HepG2 (cell line): ENCODE data around the gene NDUFS1. TPM values are rescaled to one million over a fixed set of nuclear protein-coding genes. Genes with fewer than 3 reads are reported as not detected.

ENCODE experiments used
- CHD2 ChIP-seq: IDR thresholded peaks from 2 replicates; pipeline ENCODE4 v1.6.1; 2011; ENCODE audit warnings: low read depth, low read length, improper control_type of control experiment
- DMAP1 ChIP-seq: IDR thresholded peaks from 2 replicates; pipeline ENCODE4 v1.6.1; 2016
- NR1H2 ChIP-seq: sonication (generic); formaldehyde crosslinking; IDR thresholded peaks from 2 replicates; pipeline ENCODE4 v1.8.1; 2022; ENCODE audit warnings: low read depth, missing genetic modification reagents, borderline replicate concordance
- POLR2AphosphoS2 ChIP-seq: IDR thresholded peaks from 2 replicates; pipeline ENCODE4 v1.6.1; 2011; ENCODE audit warnings: low read depth, low read length, improper control_type of control experiment
- POLR2AphosphoS5 ChIP-seq: IDR thresholded peaks from 2 replicates; pipeline ENCODE4 v1.6.1; 2012; ENCODE audit warnings: low read depth, low read length
- RAD21 ChIP-seq: fragments of 450-650 bp; formaldehyde crosslinking; IDR thresholded peaks from 2 replicates; pipeline ENCODE4 v1.5.0; 2020; ENCODE audit warnings: mild to moderate bottlenecking
- SMARCE1 ChIP-seq: fragments of 450-650 bp; IDR thresholded peaks from 2 replicates; pipeline ENCODE4 v1.6.1; 2017; ENCODE audit warnings: borderline replicate concordance
- XBP1 ChIP-seq: sonication (generic); formaldehyde crosslinking; IDR thresholded peaks from 2 replicates; pipeline ENCODE4 v1.5.0; 2020; ENCODE audit warnings: missing genetic modification reagents
- ZNF724P ChIP-seq: sonication (generic); formaldehyde crosslinking; IDR thresholded peaks from 2 replicates; pipeline ENCODE4 v1.8.0; 2022; ENCODE audit warnings: missing genetic modification reagents, borderline replicate concordance
- ZNF790 ChIP-seq: sonication (generic); formaldehyde crosslinking; IDR thresholded peaks from 2 replicates; pipeline ENCODE4 v1.8.0; 2022; ENCODE audit warnings: missing genetic modification reagents, mild to moderate bottlenecking, borderline replicate concordance
- polyA plus RNA-seq, 8 experiments: library from polyadenylated mRNA; depleted of rRNA in 3 of 8; stranded (reverse) in 7 of 8; unstranded in 1 of 8; fragments of >200 nt; fragmentation: Illumina TruSeq in 4 of 8; extraction: Trizol in 4 of 8; gene quantifications; 2 replicates each; pipeline versions ENCODE4 v1.2.1 to v1.2.3, GENCODE V29; 2011 to 2016; ENCODE audit warnings: low read depth in 4 of 8, missing spikeins in 1 of 8, mixed read lengths in 1 of 8; ENCODE audit not compliant: insufficient read depth in 1 of 8
- total RNA-seq, 5 experiments: library from RNA; depleted of rRNA; stranded (reverse); fragments of >200 nt; fragmentation: Illumina TruSeq; extraction: Trizol; gene quantifications; 2 replicates each; pipeline ENCODE4 v1.2.3, GENCODE V29; 2016; ENCODE audit warnings: low read depth in 1 of 5
- TF ChIP-seq, protein P1 (sequence below): sonication (generic); formaldehyde crosslinking; IDR thresholded peaks from 2 replicates; pipeline ENCODE4 v1.4.0; 2020; ENCODE audit warnings: missing genetic modification reagents, borderline replicate concordance
- TF ChIP-seq, protein P2 (sequence below): sonication (generic); formaldehyde crosslinking; IDR thresholded peaks from 2 replicates; pipeline ENCODE4 v1.4.0; 2020; ENCODE audit warnings: missing genetic modification reagents
- TF ChIP-seq, protein P3 (sequence below): sonication (generic); formaldehyde crosslinking; IDR thresholded peaks from 2 replicates; pipeline ENCODE4 v1.4.0; 2020; ENCODE audit warnings: missing genetic modification reagents
- TF ChIP-seq, protein P4 (sequence below): sonication (generic); formaldehyde crosslinking; IDR thresholded peaks from 2 replicates; pipeline ENCODE4 v1.5.0; 2020; ENCODE audit warnings: missing genetic modification reagents
- TF ChIP-seq, protein P5 (sequence below): fragments of 450-650 bp; IDR thresholded peaks from 2 replicates; pipeline ENCODE4 v1.6.1; 2017

NDUFS1 gene
- total and polyA plus RNA-seq, 2 of the 13 experiments (the other 11 are each of a cell fraction or from before 2014, with no cell fraction given) = 139 to 242 TPM

DNA sequence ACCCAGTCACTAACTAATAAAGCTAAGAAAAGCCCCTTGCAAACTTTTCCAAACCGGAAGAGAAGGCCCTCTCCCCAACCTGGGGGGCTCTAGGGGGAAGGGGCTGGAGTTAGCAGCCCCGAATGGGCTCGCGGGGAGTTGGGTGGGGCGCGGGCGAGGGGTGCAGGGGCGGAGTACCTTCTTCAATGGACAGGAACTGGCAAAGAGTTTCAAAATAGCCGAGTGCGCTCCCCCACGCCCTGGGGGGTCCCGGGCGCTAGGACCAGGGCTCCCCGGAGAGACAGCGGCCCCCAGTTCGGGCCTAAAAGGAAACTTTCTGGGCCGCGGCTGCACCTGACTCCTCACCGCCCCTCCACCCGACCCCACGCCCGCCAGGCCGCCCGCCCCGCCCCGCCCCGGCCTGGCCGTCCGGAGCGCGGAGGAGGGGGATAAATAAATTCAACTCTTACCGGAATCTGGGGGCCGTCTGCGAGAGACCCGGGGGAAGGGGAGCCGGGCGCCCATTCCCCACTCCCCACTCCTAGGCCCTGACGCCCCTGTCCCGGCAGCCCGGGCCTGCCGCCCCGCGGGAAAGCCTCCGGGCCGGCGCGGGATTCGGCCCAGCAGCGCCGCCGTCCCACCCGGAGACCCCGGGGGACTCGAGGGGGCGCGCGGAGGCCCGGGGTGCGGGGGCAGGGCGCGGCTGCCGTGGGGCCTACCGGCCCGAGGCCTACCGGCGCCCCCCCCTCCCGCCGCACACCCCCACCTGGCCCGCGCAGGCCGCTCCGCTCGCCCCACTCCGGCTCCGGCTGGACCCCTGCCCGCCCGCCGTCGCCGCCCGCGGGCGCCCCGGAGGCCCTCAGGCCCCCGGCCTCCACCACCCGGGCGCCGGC, 74.1 kb downstream of the NDUFS1 start (continued):
- TF ChIP-seq, protein P1, sequence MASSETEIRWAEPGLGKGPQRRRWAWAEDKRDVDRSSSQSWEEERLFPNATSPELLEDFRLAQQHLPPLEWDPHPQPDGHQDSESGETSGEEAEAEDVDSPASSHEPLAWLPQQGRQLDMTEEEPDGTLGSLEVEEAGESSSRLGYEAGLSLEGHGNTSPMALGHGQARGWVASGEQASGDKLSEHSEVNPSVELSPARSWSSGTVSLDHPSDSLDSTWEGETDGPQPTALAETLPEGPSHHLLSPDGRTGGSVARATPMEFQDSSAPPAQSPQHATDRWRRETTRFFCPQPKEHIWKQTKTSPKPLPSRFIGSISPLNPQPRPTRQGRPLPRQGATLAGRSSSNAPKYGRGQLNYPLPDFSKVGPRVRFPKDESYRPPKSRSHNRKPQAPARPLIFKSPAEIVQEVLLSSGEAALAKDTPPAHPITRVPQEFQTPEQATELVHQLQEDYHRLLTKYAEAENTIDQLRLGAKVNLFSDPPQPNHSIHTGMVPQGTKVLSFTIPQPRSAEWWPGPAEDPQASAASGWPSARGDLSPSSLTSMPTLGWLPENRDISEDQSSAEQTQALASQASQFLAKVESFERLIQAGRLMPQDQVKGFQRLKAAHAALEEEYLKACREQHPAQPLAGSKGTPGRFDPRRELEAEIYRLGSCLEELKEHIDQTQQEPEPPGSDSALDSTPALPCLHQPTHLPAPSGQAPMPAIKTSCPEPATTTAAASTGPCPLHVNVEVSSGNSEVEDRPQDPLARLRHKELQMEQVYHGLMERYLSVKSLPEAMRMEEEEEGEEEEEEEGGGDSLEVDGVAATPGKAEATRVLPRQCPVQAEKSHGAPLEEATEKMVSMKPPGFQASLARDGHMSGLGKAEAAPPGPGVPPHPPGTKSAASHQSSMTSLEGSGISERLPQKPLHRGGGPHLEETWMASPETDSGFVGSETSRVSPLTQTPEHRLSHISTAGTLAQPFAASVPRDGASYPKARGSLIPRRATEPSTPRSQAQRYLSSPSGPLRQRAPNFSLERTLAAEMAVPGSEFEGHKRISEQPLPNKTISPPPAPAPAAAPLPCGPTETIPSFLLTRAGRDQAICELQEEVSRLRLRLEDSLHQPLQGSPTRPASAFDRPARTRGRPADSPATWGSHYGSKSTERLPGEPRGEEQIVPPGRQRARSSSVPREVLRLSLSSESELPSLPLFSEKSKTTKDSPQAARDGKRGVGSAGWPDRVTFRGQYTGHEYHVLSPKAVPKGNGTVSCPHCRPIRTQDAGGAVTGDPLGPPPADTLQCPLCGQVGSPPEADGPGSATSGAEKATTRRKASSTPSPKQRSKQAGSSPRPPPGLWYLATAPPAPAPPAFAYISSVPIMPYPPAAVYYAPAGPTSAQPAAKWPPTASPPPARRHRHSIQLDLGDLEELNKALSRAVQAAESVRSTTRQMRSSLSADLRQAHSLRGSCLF (CRISPR knock-in tag) = no peak
- no peak for TF ChIP-seq DMAP1
- TF ChIP-seq, protein P2, sequence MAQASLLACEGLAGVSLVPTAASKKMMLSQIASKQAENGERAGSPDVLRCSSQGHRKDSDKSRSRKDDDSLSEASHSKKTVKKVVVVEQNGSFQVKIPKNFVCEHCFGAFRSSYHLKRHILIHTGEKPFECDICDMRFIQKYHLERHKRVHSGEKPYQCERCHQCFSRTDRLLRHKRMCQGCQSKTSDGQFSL = peak; percentile 31
- no peak for TF ChIP-seq XBP1
- TF ChIP-seq, protein P3, sequence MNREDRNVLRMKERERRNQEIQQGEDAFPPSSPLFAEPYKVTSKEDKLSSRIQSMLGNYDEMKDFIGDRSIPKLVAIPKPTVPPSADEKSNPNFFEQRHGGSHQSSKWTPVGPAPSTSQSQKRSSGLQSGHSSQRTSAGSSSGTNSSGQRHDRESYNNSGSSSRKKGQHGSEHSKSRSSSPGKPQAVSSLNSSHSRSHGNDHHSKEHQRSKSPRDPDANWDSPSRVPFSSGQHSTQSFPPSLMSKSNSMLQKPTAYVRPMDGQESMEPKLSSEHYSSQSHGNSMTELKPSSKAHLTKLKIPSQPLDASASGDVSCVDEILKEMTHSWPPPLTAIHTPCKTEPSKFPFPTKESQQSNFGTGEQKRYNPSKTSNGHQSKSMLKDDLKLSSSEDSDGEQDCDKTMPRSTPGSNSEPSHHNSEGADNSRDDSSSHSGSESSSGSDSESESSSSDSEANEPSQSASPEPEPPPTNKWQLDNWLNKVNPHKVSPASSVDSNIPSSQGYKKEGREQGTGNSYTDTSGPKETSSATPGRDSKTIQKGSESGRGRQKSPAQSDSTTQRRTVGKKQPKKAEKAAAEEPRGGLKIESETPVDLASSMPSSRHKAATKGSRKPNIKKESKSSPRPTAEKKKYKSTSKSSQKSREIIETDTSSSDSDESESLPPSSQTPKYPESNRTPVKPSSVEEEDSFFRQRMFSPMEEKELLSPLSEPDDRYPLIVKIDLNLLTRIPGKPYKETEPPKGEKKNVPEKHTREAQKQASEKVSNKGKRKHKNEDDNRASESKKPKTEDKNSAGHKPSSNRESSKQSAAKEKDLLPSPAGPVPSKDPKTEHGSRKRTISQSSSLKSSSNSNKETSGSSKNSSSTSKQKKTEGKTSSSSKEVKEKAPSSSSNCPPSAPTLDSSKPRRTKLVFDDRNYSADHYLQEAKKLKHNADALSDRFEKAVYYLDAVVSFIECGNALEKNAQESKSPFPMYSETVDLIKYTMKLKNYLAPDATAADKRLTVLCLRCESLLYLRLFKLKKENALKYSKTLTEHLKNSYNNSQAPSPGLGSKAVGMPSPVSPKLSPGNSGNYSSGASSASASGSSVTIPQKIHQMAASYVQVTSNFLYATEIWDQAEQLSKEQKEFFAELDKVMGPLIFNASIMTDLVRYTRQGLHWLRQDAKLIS (CRISPR knock-in tag) = no peak
- no peak for TF ChIP-seq POLR2AphosphoS2
- TF ChIP-seq POLR2AphosphoS5 = no peak
- TF ChIP-seq ZNF724P (CRISPR knock-in tag) = no peak
- TF ChIP-seq RAD21 (CRISPR knock-in tag) = peak; percentile 25; the same call in 1 of the 2 replicates
- TF ChIP-seq, protein P4, sequence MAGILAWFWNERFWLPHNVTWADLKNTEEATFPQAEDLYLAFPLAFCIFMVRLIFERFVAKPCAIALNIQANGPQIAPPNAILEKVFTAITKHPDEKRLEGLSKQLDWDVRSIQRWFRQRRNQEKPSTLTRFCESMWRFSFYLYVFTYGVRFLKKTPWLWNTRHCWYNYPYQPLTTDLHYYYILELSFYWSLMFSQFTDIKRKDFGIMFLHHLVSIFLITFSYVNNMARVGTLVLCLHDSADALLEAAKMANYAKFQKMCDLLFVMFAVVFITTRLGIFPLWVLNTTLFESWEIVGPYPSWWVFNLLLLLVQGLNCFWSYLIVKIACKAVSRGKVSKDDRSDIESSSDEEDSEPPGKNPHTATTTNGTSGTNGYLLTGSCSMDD = no peak
- TF ChIP-seq SMARCE1 = no peak
- TF ChIP-seq CHD2 = no peak
- TF ChIP-seq, protein P5, sequence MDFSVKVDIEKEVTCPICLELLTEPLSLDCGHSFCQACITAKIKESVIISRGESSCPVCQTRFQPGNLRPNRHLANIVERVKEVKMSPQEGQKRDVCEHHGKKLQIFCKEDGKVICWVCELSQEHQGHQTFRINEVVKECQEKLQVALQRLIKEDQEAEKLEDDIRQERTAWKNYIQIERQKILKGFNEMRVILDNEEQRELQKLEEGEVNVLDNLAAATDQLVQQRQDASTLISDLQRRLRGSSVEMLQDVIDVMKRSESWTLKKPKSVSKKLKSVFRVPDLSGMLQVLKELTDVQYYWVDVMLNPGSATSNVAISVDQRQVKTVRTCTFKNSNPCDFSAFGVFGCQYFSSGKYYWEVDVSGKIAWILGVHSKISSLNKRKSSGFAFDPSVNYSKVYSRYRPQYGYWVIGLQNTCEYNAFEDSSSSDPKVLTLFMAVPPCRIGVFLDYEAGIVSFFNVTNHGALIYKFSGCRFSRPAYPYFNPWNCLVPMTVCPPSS = no peak
- TF ChIP-seq NR1H2 (CRISPR knock-in tag) = no peak
- TF ChIP-seq ZNF790 (CRISPR knock-in tag) = no peak
